Ramos (cell line): ENCODE measurements around the gene MBLAC1.
"Not testable (repeated sequence)": the region's sequence is repeated elsewhere in the genome, so short reads cannot be mapped to it uniquely, and the experiment has no call there.

Experiments
- in situ Hi-C: fragments of 300-500 bp; cut with MboI; formaldehyde crosslinking; loops from one replicate; pipeline ENCODE4 v1.14.3; 2022; ENCODE audit warnings: low sequenced_read_pairs; ENCODE audit not compliant: unreplicated experiment

Gene MBLAC1

DNA sequence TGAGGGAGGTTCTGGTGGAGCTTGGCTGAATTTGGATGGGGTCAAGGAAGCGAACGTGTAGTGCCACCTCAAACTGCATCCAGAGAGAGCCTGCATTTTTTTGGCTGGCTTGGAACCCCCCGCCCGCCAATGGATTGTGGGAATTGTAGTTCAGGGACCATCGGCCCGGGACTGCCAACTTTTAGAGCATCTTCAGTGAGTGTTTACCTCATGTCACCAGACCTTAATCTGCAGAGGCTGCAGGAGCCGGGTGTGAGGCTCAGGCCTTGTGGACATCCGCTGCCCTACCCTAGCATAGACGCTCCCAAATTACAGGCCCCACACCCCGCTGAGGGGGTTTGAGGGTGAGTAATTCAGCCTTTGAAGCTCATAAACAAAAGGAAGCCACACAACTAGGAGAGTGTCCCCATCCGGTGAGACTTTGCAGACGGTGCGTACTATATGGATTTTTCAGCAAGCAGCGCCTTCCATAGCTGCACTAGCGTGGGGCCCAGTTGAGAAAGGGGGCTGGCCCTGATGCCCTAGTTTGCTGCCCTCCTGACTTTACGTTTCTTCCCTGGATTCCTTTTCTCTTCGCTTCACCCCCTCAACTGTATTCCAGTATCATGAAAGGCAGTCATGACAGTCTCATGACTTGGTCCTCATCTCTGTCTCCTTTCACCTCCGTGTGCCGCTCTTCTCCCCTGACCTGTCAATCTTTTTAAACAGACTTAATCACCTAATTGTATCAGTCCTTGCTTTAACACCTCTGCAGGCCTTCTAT lies 6.6 kb upstream of the MBLAC1 start:
- in situ Hi-C loops = loop anchor here (10.0 kb wide), 1 partner anchor 205 kb away; the partner anchor contains the start of gene TRIM4

DNA sequence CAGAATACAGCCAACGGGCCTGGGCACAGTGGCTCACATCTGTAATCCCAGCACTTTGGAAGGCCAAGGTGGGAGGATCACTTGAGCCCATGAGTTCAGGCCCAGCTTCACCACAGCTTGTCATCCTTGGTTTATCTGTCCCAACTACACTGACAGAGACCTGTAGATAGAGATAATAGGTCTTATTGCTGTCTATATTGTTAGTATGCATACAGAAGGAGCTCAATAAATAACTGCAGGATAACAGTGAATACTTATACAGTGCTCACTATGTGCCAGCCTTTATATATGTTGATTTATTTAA lies 6.1 kb upstream of the MBLAC1 start:
- in situ Hi-C loops = loop anchor here (10.0 kb wide), 1 partner anchor 206 kb away; the partner anchor contains the start of gene TRIM4

DNA sequence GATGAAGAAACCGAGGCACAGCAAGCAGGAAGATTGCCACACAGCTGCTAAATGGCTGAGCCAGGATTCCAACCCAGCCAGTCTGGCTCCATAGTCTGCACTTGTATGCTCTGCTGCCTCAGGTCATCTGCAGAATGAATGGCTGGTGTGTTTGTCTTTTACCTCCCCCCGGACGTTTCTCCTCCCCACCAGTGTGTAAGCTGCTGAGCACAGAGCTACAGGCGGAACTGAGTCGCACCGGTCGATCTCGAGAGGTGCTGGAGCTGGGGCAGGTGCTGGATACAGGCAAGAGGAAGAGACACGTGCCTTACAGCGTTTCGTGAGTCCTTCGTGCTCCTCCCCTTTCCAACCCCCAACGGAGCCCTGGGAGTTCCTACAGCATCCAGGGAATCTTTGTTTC lies 4.7 kb upstream of the MBLAC1 start:
- in situ Hi-C loops = loop anchor here (10.0 kb wide), 1 partner anchor 207 kb away; the partner anchor contains the start of gene TRIM4

DNA sequence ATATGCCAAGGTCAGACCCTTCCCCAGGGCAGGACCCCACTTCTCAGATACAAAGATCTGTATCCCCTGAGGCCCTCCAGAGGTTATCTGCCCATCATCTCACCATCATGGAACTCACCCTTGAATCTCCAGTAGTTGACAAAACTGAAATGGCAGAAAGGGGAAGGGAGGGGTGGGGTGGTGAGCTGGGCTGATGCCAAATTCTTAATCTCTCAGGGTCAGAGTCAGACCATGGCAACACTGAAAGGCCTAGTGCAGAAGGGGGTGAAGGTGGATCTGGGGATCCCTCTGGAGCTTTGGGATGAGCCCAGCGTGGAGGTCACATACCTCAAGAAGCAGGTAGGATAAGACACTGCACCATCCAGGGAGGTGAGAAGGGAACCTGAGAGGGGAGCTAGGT lies 4.2 kb upstream of the MBLAC1 start:
- in situ Hi-C loops = loop anchor here (10.0 kb wide), 1 partner anchor 208 kb away; the partner anchor contains the start of gene TRIM4

DNA sequence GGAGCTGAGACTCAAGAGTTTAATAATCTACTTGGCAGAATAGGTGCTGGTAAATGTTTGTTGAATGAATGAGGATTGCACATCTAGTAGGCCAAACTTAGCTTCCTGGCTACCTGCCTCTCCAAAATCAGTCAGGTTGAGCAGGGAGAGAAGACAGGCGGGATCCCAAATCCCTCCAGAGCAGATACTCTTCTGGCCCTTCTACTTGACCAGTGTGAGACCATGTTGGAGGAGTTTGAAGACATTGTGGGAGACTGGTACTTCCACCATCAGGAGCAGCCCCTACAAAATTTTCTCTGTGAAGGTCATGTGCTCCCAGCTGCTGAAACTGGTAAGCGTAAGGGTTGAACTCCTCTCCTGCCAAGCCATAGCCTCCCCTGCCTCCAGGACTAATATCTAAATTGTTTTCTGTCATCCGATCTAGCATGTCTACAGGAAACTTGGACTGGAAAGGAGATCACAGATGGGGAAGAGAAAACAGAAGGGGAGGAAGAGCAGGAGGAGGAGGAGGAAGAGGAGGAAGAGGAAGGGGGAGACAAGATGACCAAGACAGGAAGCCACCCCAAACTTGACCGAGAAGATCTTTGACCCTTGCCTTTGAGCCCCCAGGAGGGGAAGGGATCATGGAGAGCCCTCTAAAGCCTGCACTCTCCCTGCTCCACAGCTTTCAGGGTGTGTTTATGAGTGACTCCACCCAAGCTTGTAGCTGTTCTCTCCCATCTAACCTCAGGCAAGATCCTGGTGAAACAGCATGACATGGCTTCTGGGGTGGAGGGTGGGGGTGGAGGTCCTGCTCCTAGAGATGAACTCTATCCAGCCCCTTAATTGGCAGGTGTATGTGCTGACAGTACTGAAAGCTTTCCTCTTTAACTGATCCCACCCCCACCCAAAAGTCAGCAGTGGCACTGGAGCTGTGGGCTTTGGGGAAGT lies 2.2 kb upstream of the MBLAC1 start:
- in situ Hi-C loops = loop anchor here (5.0 to 10.0 kb wide), 3 partner anchors 132 to 228 kb away; partner anchors contain the start of gene TRIM4

DNA sequence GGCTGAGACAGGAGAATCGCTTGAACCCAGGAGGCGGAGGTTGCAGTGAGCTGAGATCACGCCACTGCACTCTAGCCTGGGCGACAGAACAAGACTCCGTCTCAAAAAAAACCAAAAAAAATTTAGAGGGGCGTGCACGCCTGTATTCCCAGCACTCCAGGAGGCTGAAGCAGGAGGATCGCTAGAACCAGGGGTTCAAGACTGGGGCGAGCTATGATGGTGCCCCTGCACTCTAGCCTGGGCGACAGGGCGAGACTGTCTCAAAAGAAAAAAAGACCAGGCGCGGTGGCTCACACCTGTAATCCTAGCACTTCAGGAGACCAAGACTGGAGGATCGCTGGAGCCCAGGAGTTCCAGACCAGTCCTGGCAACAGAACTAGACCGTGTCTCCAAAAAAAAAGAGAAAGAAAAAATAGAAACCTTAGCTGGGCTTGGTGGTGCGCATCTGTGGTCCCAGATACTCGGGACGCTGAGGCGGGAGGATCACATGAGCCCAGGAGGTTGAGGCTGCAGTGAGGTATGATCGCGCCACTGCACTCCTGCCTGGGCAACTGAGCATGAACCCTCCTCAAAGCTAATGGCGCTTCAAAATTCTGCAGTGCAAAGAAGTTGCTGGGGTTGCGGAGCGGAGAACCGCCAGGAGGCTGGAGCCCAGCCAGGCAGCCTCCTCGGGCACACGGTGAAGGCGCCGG lies 382 bp upstream of the MBLAC1 start:
- in situ Hi-C loops = loop anchor here (5.0 to 10.0 kb wide), 3 partner anchors 134 to 226 kb away; partner anchors contain the start of gene TRIM4

- in situ Hi-C loops = loop anchor here (5.0 to 10.0 kb wide), 3 partner anchors 136 to 224 kb away; partner anchors contain the start of gene TRIM4
Measured at GRCh38 chr7:100127866-100128636, 1.3 kb downstream of the MBLAC1 start.

GRCh38 chr7:100128637-100128963 lies 1.8 kb downstream of the MBLAC1 start:
- in situ Hi-C loops = loop anchor here (5.0 to 10.0 kb wide), 3 partner anchors 136 to 224 kb away; partner anchors contain the start of gene TRIM4

DNA sequence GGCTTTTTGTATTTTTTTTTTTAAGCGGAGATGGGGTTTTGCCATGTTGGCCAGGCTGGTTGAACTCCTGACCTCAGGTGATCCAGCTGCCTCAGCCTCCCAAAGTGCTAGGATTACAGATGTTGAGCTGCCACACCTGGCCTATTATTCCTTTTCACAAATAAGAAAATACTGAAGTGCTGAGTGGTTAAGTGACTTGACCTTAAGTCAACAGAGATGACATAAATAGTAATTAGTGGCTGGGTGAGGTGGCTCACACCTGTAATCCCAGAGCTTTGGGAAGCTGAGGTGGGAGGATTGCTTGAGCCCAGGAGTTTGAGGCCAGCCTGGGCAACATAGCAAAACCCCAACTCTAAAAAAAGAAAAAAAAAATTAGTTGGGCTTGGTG lies 3.4 kb downstream of the MBLAC1 start:
- in situ Hi-C loops = loop anchor here (5.0 kb wide), 1 partner anchor 277 kb away; no protein-coding TSS in a partner anchor

DNA sequence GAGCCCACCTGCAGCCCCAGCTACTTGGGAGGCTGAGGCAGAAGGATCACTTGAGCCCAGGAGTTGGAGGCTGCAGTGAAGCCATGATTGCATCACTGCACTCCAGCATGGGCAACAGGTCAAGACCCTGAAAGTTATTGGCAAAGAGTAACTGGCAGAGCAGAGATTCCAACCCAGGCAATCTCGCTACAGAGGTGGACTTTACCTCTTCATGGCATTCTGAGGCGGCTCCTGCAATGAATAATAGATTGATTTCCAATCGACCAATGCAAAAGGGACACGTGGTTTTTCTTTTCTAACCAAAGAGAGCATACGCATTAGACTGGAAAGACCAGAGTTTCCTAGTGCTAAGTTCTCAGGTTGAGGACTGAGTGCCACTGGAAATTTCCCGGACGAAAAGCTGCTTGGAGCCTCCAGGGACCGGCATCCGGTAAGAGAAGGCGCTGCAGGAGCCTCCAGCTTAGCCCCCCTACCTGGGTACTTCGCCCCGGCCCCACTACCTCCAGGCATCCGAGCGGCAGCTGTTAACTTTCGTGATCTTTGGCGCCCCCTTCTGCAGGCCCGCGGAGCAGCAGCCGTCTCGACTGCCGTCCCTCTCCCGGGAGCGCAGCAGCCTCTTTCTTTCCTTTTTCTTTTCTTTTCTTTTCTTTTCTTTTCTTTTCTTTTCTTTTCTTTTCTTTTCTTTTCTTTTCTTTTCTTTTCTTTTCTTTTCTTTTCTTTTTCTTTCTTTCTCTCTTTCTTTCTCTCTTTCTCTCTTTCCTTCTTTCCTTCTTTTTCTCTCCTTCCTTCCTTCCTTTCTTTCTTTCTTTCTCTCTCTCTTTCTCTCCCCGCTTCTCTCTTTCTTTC lies 4.1 kb downstream of the MBLAC1 start:
- in situ Hi-C loops = loop anchor here (5.0 kb wide), 1 partner anchor 276 kb away; no protein-coding TSS in a partner anchor

- in situ Hi-C loops = loop anchor here (5.0 kb wide), 1 partner anchor 275 kb away; no protein-coding TSS in a partner anchor
Measured at GRCh38 chr7:100132126-100132525, 5.4 kb downstream of the MBLAC1 start.

- in situ Hi-C loops = loop anchor here (5.0 kb wide), 1 partner anchor 275 kb away; no protein-coding TSS in a partner anchor
Measured at GRCh38 chr7:100132697-100133151, 6.0 kb downstream of the MBLAC1 start.

DNA sequence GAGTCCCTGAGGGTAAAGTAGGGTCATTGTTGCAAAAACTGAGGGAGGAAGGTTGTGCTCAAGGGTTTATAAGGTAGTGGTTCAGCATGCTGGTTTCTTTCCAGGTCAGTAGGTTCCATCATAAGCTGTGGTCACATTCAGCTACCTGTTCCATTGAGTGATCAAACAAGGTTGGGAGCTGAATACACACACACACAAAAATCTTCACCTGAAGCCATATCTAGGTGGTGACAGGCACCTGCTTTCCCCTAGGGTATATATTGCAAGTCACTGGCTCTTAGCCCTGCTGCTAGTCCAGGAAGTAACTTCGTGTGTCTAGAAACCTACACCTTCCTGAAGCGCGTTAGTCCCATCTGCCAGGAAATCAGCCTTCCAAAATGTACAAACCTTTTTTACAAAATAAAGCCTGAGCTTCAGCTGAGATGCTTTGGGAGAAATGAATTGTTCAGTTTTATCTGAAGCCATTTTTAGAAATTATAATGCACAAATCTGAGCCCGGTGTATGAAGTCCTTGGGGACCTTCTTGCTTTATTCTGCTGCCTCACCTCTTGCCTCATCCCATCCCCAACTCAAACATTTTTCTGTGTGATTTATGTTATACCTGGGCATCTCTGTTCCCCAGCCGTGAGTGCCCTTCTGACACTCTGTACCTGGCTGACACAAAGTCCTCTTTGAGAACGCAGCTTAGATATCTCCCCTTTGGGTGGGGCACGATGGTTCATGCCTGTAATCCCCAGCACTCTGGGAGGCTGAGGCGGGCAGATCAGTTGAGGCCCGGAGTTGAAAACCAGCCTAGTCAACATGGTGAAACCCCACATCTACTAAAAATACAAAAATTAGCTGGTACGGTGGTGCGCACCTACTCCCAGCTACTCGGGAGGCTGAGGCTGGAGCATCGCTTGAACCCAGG lies 11.3 kb downstream of the MBLAC1 start:
- in situ Hi-C loops = loop anchor here (5.0 kb wide), 1 partner anchor 74 kb away; no protein-coding TSS in a partner anchor

- in situ Hi-C loops = no loop called here
Measured at GRCh38 chr7:100141555-100141949, 14.8 kb downstream of the MBLAC1 start.

GRCh38 chr7:100142461-100142860 lies 15.7 kb downstream of the MBLAC1 start:
- in situ Hi-C loops = no loop called here

- in situ Hi-C loops = not testable (repeated sequence)
Measured at GRCh38 chr7:100146350-100146749, 19.6 kb downstream of the MBLAC1 start.

- in situ Hi-C loops = no loop called here
Measured at GRCh38 chr7:100147278-100147677, 20.5 kb downstream of the MBLAC1 start.
